Panc1 (cell line): ENCODE results near the gene UBASH3B. TPM values are rescaled to one million over a fixed set of nuclear protein-coding genes. Genes with fewer than 3 reads are reported as not detected.

Experiments used
- ATAC-seq: fragments of 200-7000 bp; cut with Tn5 transposase; 2 replicates; pipeline ENCODE4 v1.9.1; 2020; ENCODE audit warnings: mild to moderate bottlenecking, moderate library complexity
- BruUV-seq: library from RNA; stranded (reverse); fragments of 400-500 nt; replicated peaks from 2 replicates; lab custom pipeline; 2021; lab: Mats Ljungman, UMichigan
- CTCF ChIA-PET: fragments of 300-600 bp; sonication (Branson Sonifier 250); formaldehyde crosslinking; loops from one replicate; lab custom pipeline; 2022; ENCODE audit warnings: antibody characterized with exemption; lab: Charles Lee
- POLR2A ChIA-PET: fragments of 300-600 bp; sonication (Branson Sonifier 250); formaldehyde crosslinking; loops from one replicate; lab custom pipeline; 2022; ENCODE audit warnings: antibody characterized with exemption; lab: Charles Lee
- DNase-seq: peaks from one replicate; pipeline ENCODE4 v3.0.0-alpha.2; 2010; ENCODE audit warnings: low read depth, low spot score
- H3K27ac ChIP-seq: 2 replicates; pipeline ENCODE4 v1.5.1; 2011; ENCODE audit warnings: mild to moderate bottlenecking, low read length, inconsistent platforms
- H3K27me3 ChIP-seq: fragments of 200-500 bp; sonication (Bioruptor generic); 2 replicates; pipeline ENCODE4 v1.6.0; 2014; ENCODE audit warnings: low read length, inconsistent platforms; ENCODE audit not compliant: control insufficient read depth, insufficient read depth
- H3K36me3 ChIP-seq: fragments of 200-500 bp; sonication (Bioruptor generic); 2 replicates; pipeline ENCODE4 v1.5.1; 2014; ENCODE audit warnings: inconsistent platforms, mild to moderate bottlenecking, low read length, moderate library complexity; ENCODE audit not compliant: control insufficient read depth, insufficient read depth
- H3K4me1 ChIP-seq: 2 replicates; pipeline ENCODE4 v1.5.1; 2011; ENCODE audit warnings: inconsistent platforms, mild to moderate bottlenecking, low read length, moderate library complexity; ENCODE audit not compliant: control insufficient read depth, insufficient read depth
- H3K4me3 ChIP-seq, 2 experiments: 2 replicates each; pipeline ENCODE4 v1.5.1; 2011 to 2012; ENCODE audit warnings: low read depth in 2 of 2, low read length in 2 of 2, mild to moderate bottlenecking in 2 of 2, inconsistent platforms in 1 of 2, moderate library complexity in 1 of 2
- H3K9me3 ChIP-seq: fragments of 200-500 bp; sonication (Bioruptor generic); 2 replicates; pipeline ENCODE4 v1.5.1; 2014; ENCODE audit warnings: low read depth, mild to moderate bottlenecking, inconsistent platforms, low read length, moderate library complexity; ENCODE audit not compliant: control insufficient read depth, insufficient read depth
- POLR2AphosphoS5 ChIP-seq: IDR thresholded peaks from 2 replicates; pipeline ENCODE4 v1.6.1; 2012; ENCODE audit warnings: mild to moderate bottlenecking, low read depth, low read length, moderate library complexity
- SIN3A ChIP-seq: IDR thresholded peaks from 2 replicates; pipeline ENCODE4 v1.6.1; 2012; ENCODE audit warnings: low read depth, mild to moderate bottlenecking, low read length, moderate library complexity, borderline replicate concordance; ENCODE audit not compliant: insufficient read depth
- TCF7L2 ChIP-seq: IDR thresholded peaks from 2 replicates; pipeline ENCODE4 v1.6.1; 2011; ENCODE audit warnings: mild to moderate bottlenecking, low read depth, low read length, inconsistent platforms
- in situ Hi-C: cut with HindIII; loops from 2 replicates; pipeline ENCODE4 v1.10.0; 2016; ENCODE audit warnings: low sequenced_read_pairs, low pct_unique_long_range_greater_than_20kb
- intact Hi-C: fragments of 100-400 bp; cut with micrococcal nuclease; formaldehyde crosslinking; loops from one replicate; pipeline ENCODE4 v1.10.0; 2022; ENCODE audit not compliant: unreplicated experiment
- total RNA-seq: library from RNA; stranded (reverse); gene quantifications from one replicate; pipeline ENCODE4 v1.2.1, GENCODE V29; 2021; ENCODE audit not compliant: unreplicated experiment
- TF ChIP-seq, protein P1 (sequence below), 2 experiments: IDR thresholded peaks; 2 replicates each; pipeline ENCODE4 v1.6.1; 2011 to 2012; ENCODE audit warnings: low read depth in 2 of 2, control low read depth in 1 of 2, low read length in 1 of 2, mild to moderate bottlenecking in 1 of 2, moderate library complexity in 1 of 2; ENCODE audit not compliant: insufficient read depth in 1 of 2
- TF ChIP-seq, protein P2 (sequence below): fragments of 450-650 bp; IDR thresholded peaks from 2 replicates; pipeline ENCODE4 v1.5.1; 2017; ENCODE audit warnings: mild to moderate bottlenecking

The UBASH3B gene
- total RNA-seq, 1 experiment from 2014 or later, result 55.1 TPM

DNA sequence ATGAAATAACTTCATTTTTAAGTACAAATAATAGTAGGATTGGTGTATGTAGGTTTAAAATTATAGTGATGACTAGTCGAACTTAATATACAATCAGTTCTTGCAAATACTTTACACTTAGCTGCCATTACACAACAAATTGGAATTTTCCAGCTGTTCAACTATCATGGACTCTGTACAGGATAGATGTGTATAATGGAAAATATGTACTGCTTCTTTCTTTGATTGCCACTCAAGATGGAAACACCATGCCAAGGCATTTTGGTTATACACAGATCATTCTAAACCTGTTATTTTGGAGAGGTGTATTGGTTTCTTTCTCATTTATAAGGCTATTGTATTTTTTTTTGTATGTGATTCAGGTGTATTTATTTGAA, 158.4 kb downstream of the UBASH3B start:
- no peak overlapping the region for H3K27ac ChIP-seq
- ATAC-seq (no peak), DNase-seq (no peak)
- intact Hi-C loops, result no loop called here
- ChIA-PET POLR2A (interaction anchor here (0.6 kb wide), 1 partner anchor 32 kb away, joined by 8 read pairs; no protein-coding TSS in a partner anchor), CTCF (no interaction called here)
- TF ChIP-seq, protein P1, sequence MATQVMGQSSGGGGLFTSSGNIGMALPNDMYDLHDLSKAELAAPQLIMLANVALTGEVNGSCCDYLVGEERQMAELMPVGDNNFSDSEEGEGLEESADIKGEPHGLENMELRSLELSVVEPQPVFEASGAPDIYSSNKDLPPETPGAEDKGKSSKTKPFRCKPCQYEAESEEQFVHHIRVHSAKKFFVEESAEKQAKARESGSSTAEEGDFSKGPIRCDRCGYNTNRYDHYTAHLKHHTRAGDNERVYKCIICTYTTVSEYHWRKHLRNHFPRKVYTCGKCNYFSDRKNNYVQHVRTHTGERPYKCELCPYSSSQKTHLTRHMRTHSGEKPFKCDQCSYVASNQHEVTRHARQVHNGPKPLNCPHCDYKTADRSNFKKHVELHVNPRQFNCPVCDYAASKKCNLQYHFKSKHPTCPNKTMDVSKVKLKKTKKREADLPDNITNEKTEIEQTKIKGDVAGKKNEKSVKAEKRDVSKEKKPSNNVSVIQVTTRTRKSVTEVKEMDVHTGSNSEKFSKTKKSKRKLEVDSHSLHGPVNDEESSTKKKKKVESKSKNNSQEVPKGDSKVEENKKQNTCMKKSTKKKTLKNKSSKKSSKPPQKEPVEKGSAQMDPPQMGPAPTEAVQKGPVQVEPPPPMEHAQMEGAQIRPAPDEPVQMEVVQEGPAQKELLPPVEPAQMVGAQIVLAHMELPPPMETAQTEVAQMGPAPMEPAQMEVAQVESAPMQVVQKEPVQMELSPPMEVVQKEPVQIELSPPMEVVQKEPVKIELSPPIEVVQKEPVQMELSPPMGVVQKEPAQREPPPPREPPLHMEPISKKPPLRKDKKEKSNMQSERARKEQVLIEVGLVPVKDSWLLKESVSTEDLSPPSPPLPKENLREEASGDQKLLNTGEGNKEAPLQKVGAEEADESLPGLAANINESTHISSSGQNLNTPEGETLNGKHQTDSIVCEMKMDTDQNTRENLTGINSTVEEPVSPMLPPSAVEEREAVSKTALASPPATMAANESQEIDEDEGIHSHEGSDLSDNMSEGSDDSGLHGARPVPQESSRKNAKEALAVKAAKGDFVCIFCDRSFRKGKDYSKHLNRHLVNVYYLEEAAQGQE (IDR thresholded peaks at IDR 0.05; ENCODE audit: insufficient read depth in 1 of 2, low read depth in 2 of 2, low read length in 1 of 2), result no peak
- TF ChIP-seq SIN3A (no peak), POLR2AphosphoS5 (no peak), TCF7L2 (no peak)
- TF ChIP-seq, protein P2, sequence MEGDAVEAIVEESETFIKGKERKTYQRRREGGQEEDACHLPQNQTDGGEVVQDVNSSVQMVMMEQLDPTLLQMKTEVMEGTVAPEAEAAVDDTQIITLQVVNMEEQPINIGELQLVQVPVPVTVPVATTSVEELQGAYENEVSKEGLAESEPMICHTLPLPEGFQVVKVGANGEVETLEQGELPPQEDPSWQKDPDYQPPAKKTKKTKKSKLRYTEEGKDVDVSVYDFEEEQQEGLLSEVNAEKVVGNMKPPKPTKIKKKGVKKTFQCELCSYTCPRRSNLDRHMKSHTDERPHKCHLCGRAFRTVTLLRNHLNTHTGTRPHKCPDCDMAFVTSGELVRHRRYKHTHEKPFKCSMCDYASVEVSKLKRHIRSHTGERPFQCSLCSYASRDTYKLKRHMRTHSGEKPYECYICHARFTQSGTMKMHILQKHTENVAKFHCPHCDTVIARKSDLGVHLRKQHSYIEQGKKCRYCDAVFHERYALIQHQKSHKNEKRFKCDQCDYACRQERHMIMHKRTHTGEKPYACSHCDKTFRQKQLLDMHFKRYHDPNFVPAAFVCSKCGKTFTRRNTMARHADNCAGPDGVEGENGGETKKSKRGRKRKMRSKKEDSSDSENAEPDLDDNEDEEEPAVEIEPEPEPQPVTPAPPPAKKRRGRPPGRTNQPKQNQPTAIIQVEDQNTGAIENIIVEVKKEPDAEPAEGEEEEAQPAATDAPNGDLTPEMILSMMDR, result no peak
- in situ Hi-C loops, result no loop called here
- H3K4me3 ChIP-seq, result no peak overlapping the region
- no TSS peak for BruUV-seq
- no peaks in the 10 kb centered on the region for H3K27me3 ChIP-seq
- no peaks in the 10 kb centered on the region for H3K36me3 ChIP-seq
- H3K9me3 ChIP-seq, result no peaks in the 10 kb centered on the region
- H3K4me1 ChIP-seq, result no peaks in the 10 kb centered on the region

DNA sequence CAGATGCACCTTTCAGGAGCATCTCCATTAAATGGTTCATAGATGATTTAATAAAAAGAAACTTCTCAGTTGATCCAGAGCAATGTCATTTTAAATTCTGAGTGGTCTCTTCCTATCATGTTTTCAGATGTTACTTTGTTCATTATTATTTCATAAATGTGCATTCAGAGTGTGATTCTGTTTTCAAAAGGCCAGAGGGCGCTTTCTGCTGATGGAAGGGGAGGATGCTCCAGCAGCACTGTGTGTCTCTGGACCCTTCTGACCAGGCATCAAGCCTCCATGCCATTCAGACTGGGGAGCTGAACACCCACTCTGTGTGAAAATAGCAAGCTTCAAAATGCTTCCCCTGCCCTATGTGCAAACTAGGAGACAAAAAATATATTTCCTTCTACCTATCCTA, 158.9 kb downstream of the UBASH3B start:
- Histone ChIP-seq H3K9me3 (0 out of 2 replicates have a peak, but pooled peaks cover 4% of the 10 kb centered on the region), H3K27me3 (no peaks in the 10 kb centered on the region), H3K4me3 (no peak overlapping the region), H3K27ac (no peak overlapping the region), H3K36me3 (no peaks in the 10 kb centered on the region), H3K4me1 (no peaks in the 10 kb centered on the region)
- intact Hi-C loops, result no loop called here
- ChIA-PET POLR2A (no interaction called here), CTCF (no interaction called here)
- in situ Hi-C loops, result no loop called here
- BruUV-seq, result no TSS peak
- TF ChIP-seq, protein P2, result peak; percentile 67
- no peak for TF ChIP-seq SIN3A
- ATAC-seq, result peak; percentile 66
- no peak for DNase-seq
